ES-I3 (cell line): Measurements from ENCODE around the gene LRGUK.
"Not testable (repeated sequence)": the region's sequence is repeated elsewhere in the genome, so short reads cannot be mapped to it uniquely, and the experiment has no call there.

Source experiments
- H3K36me3 ChIP-seq: 2 replicates; pipeline ENCODE4 v1.6.1; 2013; ENCODE audit warnings: mild to moderate bottlenecking, low read length, control low read depth, moderate library complexity; ENCODE audit not compliant: insufficient read depth
- H3K4me1 ChIP-seq: 2 replicates; pipeline ENCODE4 v1.6.1; 2013; ENCODE audit warnings: mild to moderate bottlenecking, control low read depth, low read length; ENCODE audit not compliant: insufficient read depth
- H3K9ac ChIP-seq: 2 replicates; pipeline ENCODE4 v1.6.1; 2013; ENCODE audit warnings: low read depth, mild to moderate bottlenecking, low read length, moderate library complexity
- H3K9me3 ChIP-seq: 2 replicates; pipeline ENCODE4 v1.6.1; 2013; ENCODE audit warnings: mild to moderate bottlenecking, low read length, moderate library complexity; ENCODE audit not compliant: control insufficient read depth, insufficient read depth

The LRGUK gene, protein sequence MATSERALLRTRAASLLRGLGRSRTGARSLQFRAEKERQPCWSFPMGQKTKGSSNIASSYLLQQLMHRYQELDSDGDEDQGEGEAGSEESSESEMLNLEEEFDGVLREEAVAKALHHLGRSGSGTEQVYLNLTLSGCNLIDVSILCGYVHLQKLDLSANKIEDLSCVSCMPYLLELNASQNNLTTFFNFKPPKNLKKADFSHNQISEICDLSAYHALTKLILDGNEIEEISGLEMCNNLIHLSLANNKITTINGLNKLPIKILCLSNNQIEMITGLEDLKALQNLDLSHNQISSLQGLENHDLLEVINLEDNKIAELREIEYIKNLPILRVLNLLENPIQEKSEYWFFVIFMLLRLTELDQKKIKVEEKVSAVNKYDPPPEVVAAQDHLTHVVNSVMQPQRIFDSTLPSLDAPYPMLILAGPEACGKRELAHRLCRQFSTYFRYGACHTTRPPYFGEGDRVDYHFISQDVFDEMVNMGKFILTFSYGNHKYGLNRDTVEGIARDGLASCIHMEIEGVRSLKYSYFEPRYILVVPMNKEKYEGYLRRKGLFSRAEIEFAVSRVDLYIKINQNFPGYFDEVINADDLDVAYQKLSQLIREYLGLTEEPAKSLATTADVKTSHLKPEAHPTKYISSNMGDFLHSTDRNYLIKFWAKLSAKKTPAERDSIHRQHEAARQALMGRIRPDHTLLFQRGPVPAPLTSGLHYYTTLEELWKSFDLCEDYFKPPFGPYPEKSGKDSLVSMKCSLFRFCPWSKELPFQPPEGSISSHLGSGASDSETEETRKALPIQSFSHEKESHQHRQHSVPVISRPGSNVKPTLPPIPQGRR

DNA sequence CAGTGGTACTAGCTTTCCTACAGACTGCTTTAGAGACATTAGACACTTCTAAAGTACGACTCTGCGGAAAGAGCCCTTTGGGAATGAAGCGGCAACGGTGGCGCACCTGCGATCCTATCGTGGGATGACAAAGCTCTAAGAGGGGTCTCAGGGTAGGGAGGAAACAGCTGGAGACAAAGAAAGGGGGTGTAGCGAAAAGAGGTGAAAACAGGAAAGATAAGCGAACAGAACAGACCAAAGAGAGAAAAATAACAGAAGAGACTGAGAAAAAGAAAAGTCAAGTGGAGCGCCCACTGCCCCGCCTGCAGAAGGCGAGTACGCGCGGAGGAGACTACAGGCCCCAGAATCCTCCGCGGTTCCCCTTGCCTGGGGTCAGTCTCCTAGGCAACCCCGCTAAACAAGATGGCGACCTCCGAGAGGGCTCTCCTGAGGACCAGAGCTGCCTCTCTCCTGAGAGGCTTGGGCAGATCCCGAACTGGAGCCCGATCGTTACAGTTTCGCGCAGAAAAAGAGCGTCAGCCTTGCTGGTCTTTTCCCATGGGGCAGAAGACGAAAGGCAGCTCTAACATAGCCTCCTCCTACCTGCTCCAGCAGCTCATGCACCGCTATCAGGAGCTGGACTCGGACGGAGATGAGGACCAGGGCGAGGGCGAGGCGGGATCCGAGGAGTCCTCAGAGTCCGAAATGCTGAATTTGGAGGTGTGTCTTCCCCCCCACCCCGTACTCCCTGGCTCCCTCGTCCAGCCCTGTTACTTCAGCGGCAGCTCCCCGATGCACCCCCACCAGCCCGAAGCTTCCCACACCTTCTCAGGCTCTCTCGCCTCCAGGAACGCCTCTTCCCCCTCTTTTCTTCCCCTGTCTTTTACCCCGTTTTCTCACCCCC, at the start of gene LRGUK:
Gene LRGUK, plus strand, starts transcription at position 375 of the 883 bp plus-strand sequence. Its CDS starts 28 bp downstream, at position 403.
- H3K4me1 ChIP-seq = peaks cover 22% of the 10 kb centered on the region
- H3K9ac ChIP-seq = peak within 1 kb of the TSS; percentile 80
- H3K9me3 ChIP-seq = no peaks in the 10 kb centered on the region
- no peaks in the 10 kb centered on the region for H3K36me3 ChIP-seq

DNA sequence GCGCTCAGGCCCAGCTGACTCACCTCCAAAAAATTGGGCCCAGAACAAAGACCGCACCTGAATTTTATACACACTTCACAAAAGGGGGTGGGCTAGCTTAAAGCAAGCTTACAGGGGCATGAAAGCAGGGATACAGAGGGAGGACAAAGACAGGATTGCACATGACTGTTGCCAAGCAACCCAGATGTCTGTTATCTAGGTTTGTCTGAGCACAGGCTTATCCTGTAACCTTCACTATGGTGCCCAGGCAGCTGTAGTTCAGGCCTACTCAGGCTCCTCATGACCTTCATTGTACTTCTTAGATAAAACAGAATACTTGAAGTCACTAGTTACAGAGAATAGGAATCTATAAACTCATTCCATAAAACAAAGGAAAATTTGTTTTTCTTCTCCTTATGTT, 49.6 kb upstream of the LRGUK start:
- H3K9me3 ChIP-seq, H3K9ac ChIP-seq, H3K4me1 ChIP-seq, H3K36me3 ChIP-seq: not testable (repeated sequence)

DNA sequence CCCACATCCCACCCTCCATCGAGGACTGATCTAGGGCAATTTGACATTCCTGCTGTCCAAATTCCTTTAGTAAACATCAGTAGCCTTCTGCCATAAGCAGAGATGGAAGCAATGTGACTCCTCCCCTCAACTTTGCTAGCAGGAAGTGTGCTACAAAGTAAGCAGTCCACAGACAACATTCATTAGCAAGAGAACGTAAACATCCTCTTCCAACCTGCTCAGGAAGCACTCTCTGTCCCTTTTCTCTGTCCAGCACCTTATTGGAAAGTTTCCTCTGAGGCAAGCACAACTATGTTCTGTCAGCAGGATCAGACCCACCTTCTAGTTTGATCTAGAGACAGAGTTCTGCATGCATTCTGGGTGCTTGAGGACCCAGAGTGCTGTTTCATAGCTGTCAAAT, 48.1 kb upstream of the LRGUK start:
- Histone ChIP-seq H3K9ac (no peak overlapping the region), H3K4me1 (no peaks in the 10 kb centered on the region), H3K9me3 (no peaks in the 10 kb centered on the region), H3K36me3 (no peaks in the 10 kb centered on the region)

DNA sequence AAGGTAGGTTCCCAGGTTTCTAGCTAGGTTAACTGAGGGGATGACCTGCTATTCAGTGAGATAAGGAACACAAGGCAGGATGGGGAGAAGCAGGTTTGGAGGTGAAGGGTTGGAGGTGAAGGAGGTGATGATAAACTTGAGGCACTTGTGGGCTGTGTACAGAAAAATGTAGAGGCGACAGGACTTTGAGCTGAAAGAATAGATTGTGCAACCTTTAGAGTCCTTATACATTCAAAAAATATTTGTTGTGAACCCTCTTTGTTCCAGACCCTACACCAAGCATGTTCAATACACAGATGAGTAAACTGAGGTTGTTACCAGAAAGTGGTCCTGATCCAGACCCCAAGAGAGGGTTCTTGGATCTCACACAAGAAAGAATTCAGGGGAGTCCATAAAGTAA, 45.4 kb upstream of the LRGUK start:
- H3K36me3 ChIP-seq = no peaks in the 10 kb centered on the region
- no peak overlapping the region for H3K9ac ChIP-seq
- no peaks in the 10 kb centered on the region for H3K4me1 ChIP-seq
- H3K9me3 ChIP-seq = no peaks in the 10 kb centered on the region; the same call in 1 of the 2 replicates

DNA sequence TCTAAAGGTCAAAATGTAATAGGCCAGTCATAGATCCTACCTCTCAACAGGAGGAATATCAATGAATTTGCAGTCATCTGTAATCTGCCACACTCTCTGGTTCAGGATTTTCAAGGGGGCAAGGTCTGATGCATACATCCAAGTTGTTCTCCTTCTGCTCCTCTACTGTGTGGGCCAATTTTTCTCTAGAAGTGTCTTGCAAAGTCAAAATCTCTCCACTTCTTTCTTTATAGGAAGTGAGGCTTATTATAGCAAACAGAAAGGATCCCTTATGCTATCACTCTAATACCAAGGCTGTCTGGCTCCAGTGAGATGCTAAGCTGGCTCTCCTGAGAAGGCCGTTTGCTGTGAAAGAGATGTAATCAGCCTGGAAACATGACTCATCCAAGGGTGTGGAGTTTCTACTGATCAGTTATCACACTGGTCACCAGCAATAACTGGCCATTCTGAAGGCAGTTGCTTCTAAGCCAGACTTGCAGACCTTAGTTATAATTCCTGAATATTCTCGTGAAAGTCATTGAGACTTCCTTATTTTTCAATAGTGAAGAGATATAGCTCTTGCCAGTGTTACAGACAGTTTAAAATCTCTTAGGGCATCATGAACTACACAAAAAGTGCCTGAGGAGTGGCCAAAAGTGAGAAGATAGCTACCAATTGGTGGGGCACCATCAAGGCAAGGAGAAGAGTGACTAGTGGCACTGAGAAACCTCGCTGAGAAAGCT, 43.2 kb upstream of the LRGUK start:
- peaks cover 10% of the 10 kb centered on the region for H3K9me3 ChIP-seq
- no peaks in the 10 kb centered on the region for H3K4me1 ChIP-seq
- no peaks in the 10 kb centered on the region for H3K36me3 ChIP-seq
- H3K9ac ChIP-seq = no peak overlapping the region

- Histone ChIP-seq H3K4me1 (no peaks in the 10 kb centered on the region), H3K9me3 (peaks cover 17% of the 10 kb centered on the region), H3K9ac (no peak overlapping the region), H3K36me3 (no peaks in the 10 kb centered on the region)
These were observed 42.5 kb upstream of the LRGUK start for GRCh38 chr7:134084488-134085144.

DNA sequence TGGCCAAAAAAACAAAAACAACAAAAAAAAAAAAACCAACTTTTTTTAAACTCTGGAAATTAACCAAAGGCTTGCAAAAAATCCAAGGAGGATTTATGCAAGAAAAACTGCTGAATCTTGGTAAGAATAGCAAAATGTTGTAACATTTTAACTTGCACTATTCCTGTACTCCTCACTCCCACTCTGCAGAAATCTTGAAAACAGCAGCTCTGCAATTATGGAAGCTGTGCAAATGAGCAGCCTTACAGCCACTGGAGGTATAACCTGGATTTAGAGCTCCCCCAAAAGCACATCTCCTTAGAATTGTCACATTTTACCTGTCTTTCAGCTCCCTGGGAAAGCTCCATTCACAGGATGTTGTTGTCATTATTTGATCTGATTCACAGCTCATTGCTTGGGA, 41.8 kb upstream of the LRGUK start:
- Histone ChIP-seq H3K4me1 (no peaks in the 10 kb centered on the region), H3K9me3 (peaks cover 17% of the 10 kb centered on the region), H3K36me3 (no peaks in the 10 kb centered on the region), H3K9ac (no peak overlapping the region)

DNA sequence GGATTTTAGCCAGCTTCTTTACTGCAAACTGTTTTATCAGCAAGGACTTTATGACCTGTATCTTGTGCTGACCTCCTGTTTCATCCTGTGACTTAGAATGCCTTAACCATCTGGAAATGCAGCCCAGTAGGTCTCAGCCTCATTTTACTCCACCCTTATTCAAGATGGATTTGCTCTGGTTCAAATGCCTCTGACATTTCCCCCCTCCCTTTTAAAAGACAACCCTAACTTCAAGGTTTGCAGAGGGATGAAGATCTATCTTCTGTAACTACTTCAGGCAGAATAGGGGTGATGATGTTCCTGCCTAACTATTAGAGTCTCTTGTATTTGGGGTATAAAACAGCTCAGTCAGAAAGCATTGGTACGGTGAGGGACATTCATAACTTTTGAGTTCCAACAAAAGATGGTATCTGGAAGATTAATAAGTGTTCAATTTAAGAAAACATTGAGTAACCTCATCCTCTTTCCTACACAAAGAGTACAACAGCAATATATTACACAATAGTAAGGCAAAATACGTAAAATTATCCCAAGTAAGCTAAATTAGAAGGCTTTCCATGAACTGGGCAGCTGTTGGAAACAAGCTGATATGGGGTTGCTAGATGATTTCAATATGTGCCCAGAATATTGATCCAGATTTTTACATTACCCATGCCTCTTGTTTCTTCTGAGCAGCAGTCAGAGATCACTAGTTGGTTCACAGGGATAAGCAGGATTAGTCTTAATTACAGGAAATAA, 40.0 kb upstream of the LRGUK start:
- peaks cover 17% of the 10 kb centered on the region for H3K9me3 ChIP-seq

GRCh38 chr7:134088199-134088598, 38.9 kb upstream of the LRGUK start:
- Histone ChIP-seq H3K9me3 (peaks cover 20% of the 10 kb centered on the region), H3K36me3 (no peaks in the 10 kb centered on the region), H3K9ac (no peak overlapping the region), H3K4me1 (no peaks in the 10 kb centered on the region)

More for the DNA sequence above, 40.0 kb upstream of the LRGUK start:
- no peaks in the 10 kb centered on the region for H3K36me3 ChIP-seq
- no peak overlapping the region for H3K9ac ChIP-seq
- no peaks in the 10 kb centered on the region for H3K4me1 ChIP-seq

DNA sequence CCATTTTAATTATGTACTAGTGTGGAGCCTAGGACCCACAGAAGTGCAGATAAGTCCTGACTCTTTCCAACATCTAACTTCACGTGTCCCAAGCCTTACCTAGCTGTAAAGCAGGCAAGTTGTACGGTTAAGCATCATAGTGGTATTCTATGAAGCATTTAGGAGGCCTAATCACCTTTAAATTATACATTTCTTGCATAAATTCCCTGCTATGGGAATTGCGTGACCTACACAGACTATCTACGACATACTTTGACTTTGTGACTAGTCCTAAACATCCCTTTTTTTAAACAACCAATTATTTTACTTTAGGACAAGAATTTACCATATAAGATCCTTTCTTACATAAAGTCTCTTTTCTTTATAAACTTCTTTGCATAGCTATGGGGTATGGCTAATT, 37.7 kb upstream of the LRGUK start:
- H3K9me3 ChIP-seq = peaks cover 22% of the 10 kb centered on the region
- no peaks in the 10 kb centered on the region for H3K4me1 ChIP-seq
- H3K9ac ChIP-seq = no peak overlapping the region
- no peaks in the 10 kb centered on the region for H3K36me3 ChIP-seq

DNA sequence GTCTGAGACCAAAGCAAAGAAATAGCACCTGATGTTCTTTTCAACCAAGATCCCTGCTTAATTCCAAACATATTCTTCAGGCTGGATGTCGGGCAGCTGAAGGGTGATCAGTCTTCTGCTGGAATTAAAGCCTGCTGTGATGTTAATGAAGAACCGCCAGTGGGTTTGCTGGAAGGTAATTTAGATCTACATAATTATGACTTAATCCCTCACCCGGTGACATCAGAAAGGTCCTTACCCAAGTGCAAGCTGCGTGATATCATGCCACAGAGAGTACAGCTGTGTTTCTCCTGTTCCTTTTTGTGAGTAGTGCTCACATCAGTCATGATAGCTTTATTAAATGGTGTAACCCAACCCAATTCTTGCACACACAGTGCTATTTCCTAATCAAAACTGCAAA, 29.1 kb upstream of the LRGUK start:
- Histone ChIP-seq H3K4me1 (no peaks in the 10 kb centered on the region), H3K9ac (no peak overlapping the region), H3K36me3 (no peaks in the 10 kb centered on the region), H3K9me3 (peaks cover 5% of the 10 kb centered on the region; the same call in 1 of the 2 replicates)

GRCh38 chr7:134101716-134102115, 25.4 kb upstream of the LRGUK start:
- H3K9ac ChIP-seq = no peak overlapping the region
- no peaks in the 10 kb centered on the region for H3K9me3 ChIP-seq
- no peaks in the 10 kb centered on the region for H3K36me3 ChIP-seq
- H3K4me1 ChIP-seq = no peaks in the 10 kb centered on the region

DNA sequence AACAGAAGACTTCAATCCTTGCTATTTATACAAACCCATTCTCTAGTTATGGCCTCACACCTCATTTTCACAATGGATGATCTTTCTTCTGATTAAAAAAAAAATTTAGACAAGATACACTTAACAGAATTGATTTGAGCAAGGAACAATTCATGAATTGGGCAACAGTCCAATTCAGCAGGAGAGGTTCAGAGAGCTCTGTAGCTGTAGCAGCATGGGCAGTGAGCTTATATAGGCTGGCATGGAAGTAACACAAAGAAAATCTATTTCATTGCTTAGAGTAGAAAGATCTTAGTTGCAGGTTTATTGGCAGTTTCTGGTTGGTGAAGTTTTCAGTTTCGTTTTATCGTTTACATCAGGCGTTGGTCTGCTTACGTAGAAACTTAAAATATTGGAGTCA, 23.0 kb upstream of the LRGUK start:
- Histone ChIP-seq H3K36me3 (no peaks in the 10 kb centered on the region), H3K9ac (no peak overlapping the region), H3K9me3 (no peaks in the 10 kb centered on the region), H3K4me1 (no peaks in the 10 kb centered on the region)
